ENCODE measurements around the gene PLSCR1. TPM values are rescaled to one million over a fixed set of nuclear protein-coding genes. Genes with fewer than 3 reads are reported as not detected.

PLSCR1 gene
- total RNA-seq, 1 donor from 2014 or later: 25.4 TPM

Other genes starting within 250 kb of the PLSCR1 start
- gene PLSCR2, start 75.0 kb downstream of the PLSCR1 start, total RNA-seq: not detected
- not detected for gene PLSCR5, start 60.7 kb upstream of the PLSCR1 start, total RNA-seq